Hypothalamus (tissue), 51 donors: Measurements from ENCODE around the gene TUSC2.
A peak's percentile ranks its signal among the peaks of the same experiment; 100 is the strongest.

ENCODE experiments used
- DNase-seq, 51 donors: peaks; one replicate each; lab custom pipeline; 2025; lab: John Stamatoyannopoulos, UW

The TUSC2 gene

DNA sequence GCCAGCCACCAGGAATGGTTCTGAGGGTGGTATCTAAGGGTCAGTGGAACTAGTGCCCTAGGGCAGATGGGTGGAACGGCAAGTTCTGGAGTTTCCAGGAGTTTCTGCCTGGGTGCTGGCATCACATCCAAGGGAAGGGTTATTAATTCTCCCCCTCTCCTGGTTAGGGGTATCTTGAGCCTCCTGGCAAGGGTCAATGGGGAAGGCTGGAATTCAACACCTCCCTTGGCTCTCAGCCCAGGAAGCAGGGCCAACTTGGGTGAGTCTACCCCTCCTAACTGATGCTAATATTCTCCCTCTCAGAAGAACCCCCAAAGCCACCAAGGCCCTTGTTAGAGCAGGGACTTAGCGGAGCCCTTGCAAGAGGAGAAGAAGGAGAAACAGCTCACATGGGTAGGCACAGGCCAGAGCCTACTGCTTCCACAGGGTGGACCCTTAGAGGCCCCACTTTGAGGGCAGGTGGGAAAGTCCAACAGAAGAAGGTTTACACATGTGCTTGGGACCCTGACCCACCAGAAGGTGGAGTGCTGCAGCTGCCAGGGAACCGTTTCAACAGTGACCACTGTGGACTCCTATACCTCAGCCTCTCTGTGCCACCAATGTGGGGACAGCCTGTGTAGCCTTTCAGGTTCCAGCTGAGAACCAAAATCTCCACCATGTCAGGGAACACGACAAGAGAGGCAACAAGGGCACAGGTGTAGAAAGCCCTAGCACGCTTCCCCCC lies 28.0 kb upstream of the TUSC2 start:
- DNase-seq: no peak

DNA sequence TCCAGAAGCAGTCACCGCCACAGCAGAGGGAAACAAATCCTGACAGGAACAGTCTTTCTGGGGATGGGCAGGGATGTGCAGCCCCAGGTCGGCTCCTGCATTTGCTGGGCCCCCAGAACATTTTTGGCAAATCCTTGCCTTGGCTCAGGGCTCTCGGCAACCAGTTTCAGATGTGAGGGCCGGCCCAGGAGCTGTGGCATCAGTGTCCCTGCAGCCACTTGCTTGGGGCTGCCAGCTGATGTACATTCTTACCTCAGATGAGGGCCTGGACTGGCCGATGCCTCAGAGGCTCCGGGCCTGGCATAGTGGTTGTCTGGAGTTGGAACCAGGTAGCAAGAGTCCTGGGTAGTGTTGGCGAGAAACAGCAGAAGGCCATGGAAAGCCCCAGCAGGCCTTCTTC lies 26.8 kb upstream of the TUSC2 start:
- no peak for DNase-seq

DNA sequence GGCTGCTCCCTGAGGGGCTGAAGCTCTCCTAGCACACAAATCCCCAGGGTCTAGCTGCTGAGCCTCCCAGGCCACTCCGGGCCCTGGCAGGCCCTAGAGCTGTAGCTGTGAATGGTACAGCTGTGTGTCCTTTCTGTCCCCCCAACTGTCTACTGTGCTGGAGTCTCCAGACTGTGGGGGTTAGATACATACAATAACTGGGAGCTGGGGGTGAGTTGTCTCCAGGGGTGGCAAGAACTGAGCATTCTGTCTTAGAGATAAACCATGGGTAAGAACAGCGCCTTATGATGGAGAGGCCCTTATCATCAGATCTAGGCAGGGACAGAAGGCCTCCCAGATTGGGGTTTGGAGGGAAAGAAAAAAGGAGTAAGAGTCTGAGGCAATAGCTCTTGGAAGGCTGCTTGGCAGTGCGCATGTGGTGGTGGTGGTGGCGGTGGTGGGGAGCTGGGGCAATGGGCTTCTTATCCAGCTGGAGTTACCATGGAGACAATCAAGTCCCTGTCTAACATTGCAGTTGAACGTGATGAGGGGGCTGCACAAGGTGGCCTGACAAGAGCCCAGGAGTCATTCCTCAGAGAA lies 26.3 kb upstream of the TUSC2 start:
- DNase-seq: no peak

DNA sequence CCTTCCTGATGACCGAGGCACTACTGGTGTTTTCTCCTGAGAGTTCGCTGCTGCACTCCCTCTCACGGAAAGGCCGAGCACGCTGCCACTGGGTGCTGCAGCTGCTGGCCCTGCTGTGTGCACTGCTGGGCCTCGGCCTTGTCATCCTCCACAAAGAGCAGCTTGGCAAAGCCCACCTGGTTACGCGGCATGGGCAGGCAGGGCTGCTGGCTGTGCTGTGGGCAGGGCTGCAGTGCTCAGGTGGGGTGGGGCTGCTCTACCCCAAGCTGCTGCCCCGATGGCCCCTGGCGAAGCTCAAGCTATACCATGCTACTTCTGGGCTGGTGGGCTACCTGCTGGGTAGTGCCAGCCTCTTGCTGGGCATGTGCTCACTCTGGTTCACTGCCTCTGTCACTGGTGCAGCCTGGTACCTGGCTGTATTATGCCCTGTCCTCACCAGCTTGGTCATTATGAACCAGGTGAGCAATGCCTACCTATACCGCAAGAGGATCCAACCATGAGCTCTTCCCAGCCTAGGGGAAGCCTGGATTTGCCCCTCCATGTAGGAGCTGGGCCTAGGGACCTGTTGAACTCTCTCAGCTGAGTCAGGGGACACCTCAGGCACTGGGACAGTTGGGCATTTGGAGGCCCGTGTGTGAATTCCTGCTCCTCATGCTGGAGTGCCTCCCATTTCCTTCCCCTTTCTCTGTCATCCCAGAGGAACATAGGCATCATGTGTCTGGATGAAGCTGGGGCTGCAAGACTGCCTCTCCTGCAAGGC lies 25.4 kb upstream of the TUSC2 start:
- no peak for DNase-seq

DNA sequence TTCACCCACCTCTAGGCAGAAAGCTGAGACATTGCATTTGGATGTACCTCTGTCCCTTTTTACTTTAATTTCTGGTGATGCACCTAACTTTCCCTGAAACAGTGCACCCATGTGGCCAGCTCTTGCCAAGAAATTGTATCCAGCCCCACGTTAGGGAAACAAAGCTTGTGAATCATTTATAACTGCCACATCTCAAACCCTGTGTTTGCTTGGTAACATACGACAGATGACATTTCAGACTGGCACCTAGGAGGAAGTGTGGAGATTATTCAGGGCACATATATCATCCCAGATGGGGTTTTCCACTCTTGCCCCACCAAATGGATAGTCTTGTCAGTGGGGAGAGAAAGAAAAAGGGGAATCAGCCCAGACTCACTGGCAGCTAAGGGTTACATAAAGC lies 24.8 kb upstream of the TUSC2 start:
- no peak for DNase-seq

DNA sequence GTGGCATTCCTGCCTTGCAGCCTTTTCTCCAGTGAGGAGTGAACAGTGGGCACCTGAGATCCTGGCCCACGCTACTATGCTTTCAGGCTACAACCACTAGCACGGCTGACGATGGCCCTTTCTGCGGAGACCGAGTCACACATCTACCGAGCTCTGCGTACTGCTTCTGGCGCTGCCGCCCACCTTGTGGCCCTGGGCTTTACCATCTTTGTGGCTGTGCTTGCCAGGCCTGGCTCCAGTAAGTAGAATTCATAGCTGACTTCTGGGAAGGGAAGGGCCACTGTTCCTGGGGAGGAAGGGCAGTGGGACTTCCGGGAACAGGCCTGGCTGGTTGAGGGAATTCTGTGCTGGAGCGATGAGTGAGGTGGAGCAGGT lies 23.3 kb upstream of the TUSC2 start:
- no peak for DNase-seq

DNA sequence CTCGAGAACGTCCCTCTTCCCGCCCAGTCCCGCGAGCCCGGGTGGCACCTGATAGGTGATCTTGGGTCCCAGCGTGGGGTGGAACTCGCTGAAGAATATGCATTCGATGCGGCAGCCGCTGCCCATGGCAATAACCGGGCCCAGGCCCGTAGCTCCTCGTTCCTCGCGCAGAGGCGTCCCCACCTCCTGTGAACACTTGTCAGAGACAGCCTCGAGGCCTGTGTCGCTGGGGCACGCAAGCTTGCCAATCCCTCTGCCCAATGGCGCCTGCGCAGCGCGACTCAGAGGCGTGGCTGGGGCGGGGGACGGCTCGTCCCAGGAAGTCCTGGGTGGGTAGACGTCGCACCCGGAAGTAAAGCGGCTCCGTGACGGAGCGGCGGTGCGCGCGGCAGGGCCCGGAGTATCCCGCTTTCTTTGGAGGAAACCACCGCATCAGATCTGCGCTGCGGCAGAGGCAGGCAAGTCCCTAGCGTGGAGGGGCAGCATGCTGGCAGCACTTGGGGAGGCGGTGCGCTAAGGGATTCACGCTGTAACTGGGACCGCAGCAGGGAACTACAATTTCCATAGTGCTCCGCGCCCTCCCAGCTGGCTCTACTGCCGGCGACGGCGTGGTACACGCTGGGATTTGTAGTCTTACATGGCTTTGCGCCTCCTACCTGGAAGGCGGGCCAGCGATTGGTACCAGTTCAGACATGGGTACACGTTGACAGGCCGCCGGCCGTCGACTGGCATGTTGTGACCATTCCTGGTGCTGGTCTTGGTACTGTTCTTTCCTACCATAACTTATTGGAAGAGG lies 22.7 kb upstream of the TUSC2 start, which contains the start of the genes CYB561D2 and NPRL2:
Gene CYB561D2, plus strand, starts transcription at position 336 of the 796 bp plus-strand sequence. CDS start 572 bp downstream, outside the sequence.
Gene NPRL2, minus strand, starts transcription at position 249 of the 796 bp plus-strand sequence. Its CDS starts 123 bp downstream, at position 126.
- peak; percentile 87 to 99 (median 97) for DNase-seq

DNA sequence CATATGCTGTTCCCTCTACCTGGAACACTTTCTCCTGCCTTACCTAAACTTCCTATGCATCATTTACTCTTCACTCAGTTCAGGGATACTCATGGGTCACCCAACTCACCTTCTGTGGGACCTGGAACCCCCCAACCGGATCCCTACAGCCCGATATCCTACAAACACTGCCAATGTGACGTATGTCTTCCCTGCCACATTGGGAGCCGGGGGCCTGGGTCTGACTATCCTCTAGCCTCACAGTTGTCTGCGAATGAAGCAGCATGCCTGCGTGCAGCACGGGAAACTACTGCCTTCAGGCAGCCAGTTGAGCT lies 22.1 kb upstream of the TUSC2 start:
- DNase-seq: peak in 1 of 51 donors; percentile 58

DNA sequence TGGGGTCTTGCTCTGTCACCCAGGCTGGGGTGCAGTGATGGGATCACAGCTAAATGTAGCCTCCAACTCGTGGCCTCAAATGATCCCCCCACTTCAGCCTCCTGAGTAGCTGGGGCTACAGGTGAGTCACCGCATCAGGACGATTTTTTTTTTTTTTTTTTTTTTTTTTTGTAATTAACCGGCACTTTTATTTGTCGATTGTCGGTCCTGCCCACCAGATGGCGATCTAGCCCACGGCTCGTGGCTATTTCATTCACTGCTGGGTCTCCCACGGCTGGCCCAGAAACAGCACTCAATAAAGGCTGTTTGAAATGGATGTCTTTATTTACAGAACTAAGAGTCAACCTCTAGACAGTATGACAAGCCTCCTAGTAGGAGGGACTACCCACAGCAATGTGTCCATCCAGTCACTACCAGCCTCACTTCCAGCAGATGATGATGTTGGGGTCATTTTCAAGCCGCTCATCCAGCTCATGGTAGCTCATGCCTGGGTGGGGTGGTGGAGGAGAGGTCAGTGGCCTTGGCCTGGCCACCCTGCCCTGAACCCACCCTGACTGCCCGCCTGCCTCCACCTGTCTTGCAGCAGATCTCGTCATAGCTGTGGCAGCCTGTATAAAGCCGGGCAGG lies 19.3 kb upstream of the TUSC2 start:
- DNase-seq: peak in 34 of 51 donors; percentile 7 to 83 (median 44)

DNA sequence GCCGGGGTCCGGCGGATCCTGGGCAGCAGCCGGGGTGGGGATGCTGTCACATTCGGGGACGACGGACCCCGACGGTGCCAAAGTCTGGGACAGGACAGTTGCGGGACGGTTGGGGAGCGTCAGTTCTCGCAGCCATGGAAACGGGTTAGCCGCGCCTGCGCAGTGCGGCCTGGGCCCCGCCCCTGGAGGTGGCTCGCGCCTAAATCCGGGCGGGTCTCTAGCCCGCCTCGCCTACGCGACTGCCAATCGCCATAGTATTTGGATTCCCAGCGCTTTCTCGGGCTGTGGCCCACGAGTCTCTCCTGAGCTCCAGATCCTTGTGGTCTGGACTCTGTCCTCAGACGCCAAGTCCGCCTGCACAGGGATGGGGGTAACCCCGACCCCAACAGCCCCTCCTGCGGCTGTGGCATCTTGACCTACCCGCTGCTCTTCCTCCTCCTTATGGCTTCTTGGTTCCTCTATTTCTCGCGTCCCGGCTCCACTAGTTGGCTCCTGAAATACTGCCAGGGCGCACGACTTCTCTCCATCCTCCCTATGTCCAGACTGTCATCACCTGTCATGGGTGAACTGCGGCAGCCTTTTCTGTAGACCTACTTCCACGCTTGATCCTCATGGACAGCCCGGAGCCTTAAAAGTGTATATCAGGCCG lies 17.7 kb upstream of the TUSC2 start, which contains the start of gene ZMYND10:
Gene ZMYND10, minus strand, starts transcription at position 147 of the 649 bp plus-strand sequence. CDS start 153 bp downstream, outside the sequence.
- peak in 30 of 51 donors; percentile 6 to 57 (median 31) for DNase-seq

DNA sequence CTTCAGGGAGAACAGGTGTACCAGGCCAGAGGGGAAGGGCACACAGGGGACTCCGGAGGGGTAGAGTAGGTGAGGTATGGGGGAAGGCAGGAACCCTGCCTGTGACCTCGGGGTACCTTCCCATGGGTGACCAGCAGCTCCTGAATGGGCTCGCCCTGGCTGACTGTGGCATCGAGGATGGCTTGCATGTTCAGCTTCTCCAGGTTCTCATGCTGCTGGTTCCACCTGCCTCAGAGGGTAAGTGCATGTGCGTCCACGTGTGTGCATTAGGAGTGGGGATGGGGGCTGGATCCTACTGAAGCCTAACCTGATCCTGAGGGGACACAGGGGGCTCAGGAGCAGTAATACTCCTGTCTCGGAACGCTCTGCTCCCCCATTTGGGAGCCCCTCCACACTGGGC lies 17.0 kb upstream of the TUSC2 start:
- no peak for DNase-seq

DNA sequence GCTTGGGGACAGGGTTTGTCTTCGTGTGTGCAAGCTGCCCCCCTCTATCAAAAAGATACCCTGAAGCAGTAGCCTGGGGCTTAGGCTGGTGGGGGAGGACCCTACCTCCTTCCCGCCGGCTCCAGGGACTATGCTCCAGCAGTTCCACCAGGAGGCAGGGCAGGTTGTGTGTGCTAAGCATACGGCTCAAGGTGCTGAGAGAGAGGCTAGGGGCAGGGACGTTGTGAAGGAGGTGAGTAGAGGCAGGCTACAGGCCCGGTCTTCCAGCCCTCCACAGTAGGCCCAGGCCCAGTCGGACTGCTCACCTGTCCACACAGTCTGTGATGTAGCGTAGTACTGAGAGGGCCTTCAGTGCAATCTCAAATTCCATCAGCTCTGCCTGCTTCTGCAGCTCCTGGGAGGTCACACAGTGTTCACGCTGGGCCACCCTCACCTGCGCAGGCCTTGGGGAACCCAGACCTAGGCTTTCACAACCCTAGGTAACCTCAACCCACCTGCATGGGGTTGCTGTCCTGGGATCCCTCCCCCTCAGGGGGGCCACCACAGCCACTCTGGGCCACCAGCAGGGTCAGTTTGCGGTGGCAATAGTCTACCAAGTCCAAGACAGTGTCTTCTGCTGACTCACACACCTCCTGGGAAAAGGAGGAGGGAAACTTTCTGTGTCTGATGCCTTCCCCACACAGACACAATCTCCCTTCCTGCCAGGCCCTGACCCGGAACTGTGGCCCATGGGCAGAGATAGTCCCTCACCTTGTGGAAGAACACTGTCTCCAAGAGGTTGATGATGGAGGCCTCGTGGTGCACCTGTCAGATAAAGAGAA lies 15.0 kb upstream of the TUSC2 start:
- DNase-seq: no peak

DNA sequence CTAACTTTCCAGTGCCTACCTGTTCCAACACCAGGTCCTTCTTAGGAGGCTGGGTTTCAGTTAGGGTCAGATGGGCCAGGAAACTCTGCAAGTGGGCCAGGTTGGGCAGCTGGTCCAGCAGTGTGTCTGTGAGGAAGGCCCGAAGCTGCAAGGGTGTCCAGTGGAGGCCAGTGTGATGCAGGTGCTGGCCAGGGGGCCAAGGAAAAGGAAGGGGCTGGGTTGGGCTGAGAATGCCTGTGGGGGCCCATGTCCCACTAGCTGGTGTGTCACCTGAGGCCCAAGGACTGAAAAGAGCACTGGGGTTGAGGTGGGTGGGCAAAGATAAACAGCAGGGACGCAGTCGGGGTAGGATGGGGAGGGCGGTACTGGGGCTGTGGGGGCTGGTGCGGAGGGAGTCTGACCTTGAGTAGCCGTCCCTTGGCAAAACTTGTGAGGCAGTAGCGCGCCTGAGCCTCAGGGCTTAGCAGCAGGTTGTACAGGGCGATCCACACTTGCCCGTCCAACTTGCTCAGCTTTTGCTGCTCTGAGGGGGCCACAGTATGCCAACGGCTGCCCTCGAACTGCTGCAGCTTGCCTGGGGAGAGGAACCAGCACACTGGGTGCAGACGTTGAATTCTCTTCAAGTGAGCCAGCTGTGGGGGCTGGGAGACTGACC lies 14.1 kb upstream of the TUSC2 start:
- DNase-seq: no peak

DNA sequence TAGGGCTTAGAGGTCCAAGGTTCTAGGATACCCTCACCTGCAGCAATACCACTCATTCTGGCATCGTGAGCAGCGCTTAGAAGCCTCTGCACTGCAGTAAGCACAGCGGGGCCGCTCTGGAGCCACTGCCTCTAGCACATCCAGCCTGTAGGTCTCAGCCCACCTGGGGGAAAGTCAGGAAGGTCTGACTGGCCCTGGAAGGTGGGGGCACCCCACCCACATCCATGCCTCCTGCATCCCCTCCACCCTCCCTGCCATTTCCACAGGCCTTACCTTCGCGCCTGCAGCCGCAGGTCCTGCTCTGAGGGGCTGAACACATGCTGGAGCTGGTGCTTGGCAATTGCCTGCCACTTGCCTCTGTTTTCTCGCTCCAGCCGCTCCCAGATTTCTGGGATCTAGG lies 13.5 kb upstream of the TUSC2 start:
- no peak for DNase-seq

DNA sequence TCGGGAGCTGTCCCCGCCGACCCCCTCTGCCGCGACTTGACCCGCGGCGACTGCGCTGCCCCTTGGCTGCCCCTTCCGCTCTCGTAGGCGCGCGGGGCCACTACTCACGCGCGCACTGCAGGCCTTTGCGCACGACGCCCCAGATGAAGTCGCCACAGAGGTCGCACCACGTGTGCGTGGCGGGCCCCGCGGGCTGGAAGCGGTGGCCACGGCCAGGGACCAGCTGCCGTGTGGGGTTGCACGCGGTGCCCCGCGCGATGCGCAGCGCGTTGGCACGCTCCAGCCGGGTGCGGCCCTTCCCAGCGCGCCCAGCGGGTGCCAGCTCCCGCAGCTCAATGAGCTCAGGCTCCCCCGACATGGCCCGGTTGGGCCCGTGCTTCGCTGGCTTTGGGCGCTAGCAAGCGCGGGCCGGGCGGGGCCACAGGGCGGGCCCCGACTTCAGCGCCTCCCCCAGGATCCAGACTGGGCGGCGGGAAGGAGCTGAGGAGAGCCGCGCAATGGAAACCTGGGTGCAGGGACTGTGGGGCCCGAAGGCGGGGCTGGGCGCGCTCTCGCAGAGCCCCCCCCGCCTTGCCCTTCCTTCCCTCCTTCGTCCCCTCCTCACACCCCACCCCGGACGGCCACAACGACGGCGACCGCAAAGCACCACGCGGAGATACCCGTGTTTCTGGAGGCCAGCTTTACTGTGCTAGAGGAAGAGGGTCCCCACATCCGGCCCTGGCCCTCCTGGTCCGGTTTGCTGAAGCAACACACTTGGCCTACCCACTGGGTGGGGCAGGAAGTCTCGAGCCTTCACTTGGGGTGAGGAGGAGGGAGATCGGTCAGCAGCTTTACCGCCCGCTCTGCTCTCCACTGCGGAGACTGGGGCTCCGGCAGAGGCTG lies 12.7 kb upstream of the TUSC2 start, which contains the start of gene RASSF1:
Gene RASSF1, minus strand, starts transcription at position 389 of the 882 bp plus-strand sequence. Its CDS starts 31 bp downstream, at position 358.
- peak in 4 of 51 donors; percentile 19 to 31 (median 26) for DNase-seq

DNA sequence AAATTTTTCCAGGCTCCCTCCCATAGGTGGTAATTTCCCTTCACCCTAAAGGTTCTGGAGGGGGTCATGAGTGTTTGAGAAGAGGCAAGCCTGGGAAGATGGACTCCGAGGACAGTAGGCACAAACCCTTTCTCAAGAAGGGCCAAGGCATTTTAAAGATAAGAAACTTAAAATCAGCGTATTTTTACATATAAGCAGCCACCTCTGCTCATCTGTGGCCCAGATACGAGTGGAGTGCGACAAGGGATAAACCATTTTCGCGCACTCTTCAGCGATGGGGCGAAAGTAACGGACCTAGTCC lies 12.1 kb upstream of the TUSC2 start:
- no peak for DNase-seq

DNA sequence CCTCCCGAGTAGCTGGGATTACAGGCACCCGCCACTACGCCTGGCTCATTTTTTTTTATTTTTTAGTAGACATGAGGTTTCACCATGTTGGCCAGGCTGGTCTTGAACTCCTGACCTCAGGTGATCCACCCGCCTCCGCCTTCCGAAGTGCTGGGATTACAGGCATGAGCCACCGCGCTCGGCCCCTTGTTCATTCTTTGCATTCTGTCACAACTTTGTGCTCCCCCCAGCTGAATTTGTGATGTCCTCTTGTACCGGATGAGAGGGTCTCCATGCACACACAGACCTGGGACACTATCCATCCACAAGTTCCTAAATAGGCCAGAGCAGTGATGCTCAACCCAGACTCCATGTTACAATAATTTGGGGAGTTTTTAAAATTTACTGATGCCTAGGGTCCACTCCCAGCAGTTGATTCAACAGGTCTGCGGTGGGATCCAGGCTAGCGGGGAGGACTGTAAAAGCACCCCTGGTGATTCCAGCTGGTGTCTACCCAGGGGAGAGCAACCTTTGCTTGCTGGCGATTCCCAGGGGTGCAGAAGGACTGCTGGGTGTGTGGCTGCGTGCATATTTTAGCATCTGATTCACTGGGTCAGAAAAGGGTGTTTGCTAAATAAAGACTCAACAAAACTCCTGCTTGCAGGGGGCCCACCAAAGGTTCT lies 11.6 kb upstream of the TUSC2 start:
- no peak for DNase-seq
